Stimulated activated CD8-positive, alpha-beta memory T cell treated with anti-CD3 and anti-CD28 coated beads, Interleukin-2, amount 100 ng/mL, for 48 hours (primary cell): Measurements from ENCODE around the gene RASD1.
"Not testable (repeated sequence)": the region's sequence is repeated elsewhere in the genome, so short reads cannot be mapped to it uniquely, and the experiment has no call there.

Source experiments
- DNase-seq, 2 donors: peaks; one replicate each; pipeline ENCODE4 v3.0.0-alpha.2; 2020; ENCODE audit warnings: low read depth in 2 of 2

The RASD1 gene

GRCh38 chr17:17469996-17470395 is 26.2 kb downstream of the RASD1 start:
- DNase-seq, result no peak

GRCh38 chr17:17469358-17469757 is 26.8 kb downstream of the RASD1 start:
- no peak for DNase-seq

- DNase-seq, result no peak
Observed at GRCh38 chr17:17468217-17469010, 27.8 kb downstream of the RASD1 start.

- DNase-seq, result no peak
Observed at GRCh38 chr17:17467720-17468119, 28.5 kb downstream of the RASD1 start.

- DNase-seq, result no peak
Observed at GRCh38 chr17:17467016-17467415, 29.2 kb downstream of the RASD1 start.

GRCh38 chr17:17466511-17466910 is 29.7 kb downstream of the RASD1 start:
- no peak for DNase-seq

- DNase-seq, result not testable (repeated sequence)
Observed at GRCh38 chr17:17465878-17466277, 30.3 kb downstream of the RASD1 start.

GRCh38 chr17:17463821-17464220 is 32.4 kb downstream of the RASD1 start:
- DNase-seq, result no peak

- DNase-seq, result no peak
Observed at GRCh38 chr17:17462048-17462824, 34.0 kb downstream of the RASD1 start.

- no peak for DNase-seq
Observed at GRCh38 chr17:17460038-17460437, 36.2 kb downstream of the RASD1 start.

- no peak for DNase-seq
Observed at GRCh38 chr17:17457680-17458079, 38.5 kb downstream of the RASD1 start.

GRCh38 chr17:17456251-17456650 is 39.9 kb downstream of the RASD1 start:
- DNase-seq, result no peak

GRCh38 chr17:17455173-17455572 is 41.0 kb downstream of the RASD1 start:
- no peak for DNase-seq

GRCh38 chr17:17454700-17455099 is 41.5 kb downstream of the RASD1 start:
- DNase-seq, result not testable (repeated sequence)

GRCh38 chr17:17454276-17454675 is 41.9 kb downstream of the RASD1 start:
- no peak for DNase-seq

GRCh38 chr17:17453088-17453487 is 43.1 kb downstream of the RASD1 start:
- no peak for DNase-seq

GRCh38 chr17:17448723-17449122 is 47.5 kb downstream of the RASD1 start:
- DNase-seq, result no peak

- no peak for DNase-seq
Observed at GRCh38 chr17:17448076-17448475, 48.1 kb downstream of the RASD1 start.

- DNase-seq, result no peak
Observed at GRCh38 chr17:17447264-17447663, 48.9 kb downstream of the RASD1 start.

GRCh38 chr17:17446666-17447155 is 49.5 kb downstream of the RASD1 start:
- no peak for DNase-seq

GRCh38 chr17:17445925-17446665 is 50.1 kb downstream of the RASD1 start:
- no peak for DNase-seq

GRCh38 chr17:17445296-17445924 is 50.8 kb downstream of the RASD1 start:
- no peak for DNase-seq
